SU-DHL-6 (cell line): ENCODE measurements around the gene KCNQ4.

Source experiments
- H2AFZ ChIP-seq: fragments of 200-600 bp; sonication (generic); 2 replicates; pipeline ENCODE4 v1.6.1; 2014; ENCODE audit warnings: low read depth, mild to moderate bottlenecking, moderate library complexity, mixed read lengths, antibody characterized with exemption, low read length; ENCODE audit not compliant: severe bottlenecking
- H3F3A ChIP-seq: fragments of 200-600 bp; shearing (Covaris generic); 2 replicates; pipeline ENCODE4 v1.6.0; 2016; ENCODE audit warnings: antibody characterized with exemption, mild to moderate bottlenecking; ENCODE audit not compliant: insufficient read depth
- H3K27ac ChIP-seq: fragments of 200-600 bp; sonication (generic); 2 replicates; pipeline ENCODE4 v1.5.1; 2016; ENCODE audit warnings: low read depth, mild to moderate bottlenecking, low read length, moderate library complexity, mixed read lengths
- H3K27me3 ChIP-seq: fragments of 200-600 bp; sonication (generic), shearing (Covaris generic); 2 replicates; pipeline ENCODE4 v1.6.0; 2014; ENCODE audit warnings: mild to moderate bottlenecking, low read length
- H3K36me3 ChIP-seq: fragments of 200-600 bp; sonication (generic); 2 replicates; pipeline ENCODE4 v1.6.1; 2014; ENCODE audit warnings: mild to moderate bottlenecking, low read length, mixed read lengths
- H3K4me2 ChIP-seq: fragments of 300-600, 200-600 bp; shearing (Covaris generic), sonication (generic); 2 replicates; pipeline ENCODE4 v1.6.0; 2014; ENCODE audit warnings: low read length, low read depth, mild to moderate bottlenecking; ENCODE audit not compliant: poor library complexity, severe bottlenecking
- H3K4me3 ChIP-seq: fragments of 200-600 bp; sonication (generic); 2 replicates; pipeline ENCODE4 v1.5.1; 2014; ENCODE audit warnings: antibody characterized with exemption, low read length, mild to moderate bottlenecking, mixed read lengths; ENCODE audit not compliant: insufficient read depth, poor library complexity, severe bottlenecking
- H3K79me2 ChIP-seq: fragments of 200-600 bp; sonication (generic); 2 replicates; pipeline ENCODE4 v1.6.1; 2014; ENCODE audit warnings: mild to moderate bottlenecking, low read length, moderate library complexity; ENCODE audit not compliant: insufficient read depth
- H3K9ac ChIP-seq: fragments of 200-600 bp; sonication (generic); 2 replicates; pipeline ENCODE4 v1.7.0; 2014; ENCODE audit warnings: mild to moderate bottlenecking, low read length
- H3K9me2 ChIP-seq: fragments of 200-600 bp; sonication (generic); replicated peaks from 2 replicates; pipeline ENCODE4 v1.6.1; 2014; ENCODE audit warnings: low read length; ENCODE audit not compliant: insufficient read depth
- H3K9me3 ChIP-seq: fragments of 200-600 bp; sonication (generic); 2 replicates; pipeline ENCODE4 v1.6.1; 2014; ENCODE audit warnings: low read length, mixed read lengths; ENCODE audit not compliant: insufficient read depth
- H4K20me1 ChIP-seq: fragments of 200-600 bp; sonication (generic); 2 replicates; pipeline ENCODE4 v1.6.1; 2014; ENCODE audit warnings: low read depth, mild to moderate bottlenecking, antibody characterized with exemption, low read length, moderate library complexity, mixed read lengths
- EZH2phosphoT487 ChIP-seq: fragments of 200-600 bp; sonication (generic), shearing (Covaris generic); conservative IDR thresholded peaks from 2 replicates; pipeline ENCODE4 v1.6.1; 2018; ENCODE audit warnings: mild to moderate bottlenecking, antibody characterized with exemption, low read length, moderate library complexity, mixed read lengths
- TF ChIP-seq, protein P1 (sequence below): fragments of 200-600 bp; sonication (generic); IDR thresholded peaks from one replicate; pipeline ENCODE4 v1.5.1; 2017; ENCODE audit warnings: antibody characterized with exemption, mild to moderate bottlenecking, low read length, moderate library complexity; ENCODE audit not compliant: insufficient read depth, poor library complexity, severe bottlenecking

The KCNQ4 gene

DNA sequence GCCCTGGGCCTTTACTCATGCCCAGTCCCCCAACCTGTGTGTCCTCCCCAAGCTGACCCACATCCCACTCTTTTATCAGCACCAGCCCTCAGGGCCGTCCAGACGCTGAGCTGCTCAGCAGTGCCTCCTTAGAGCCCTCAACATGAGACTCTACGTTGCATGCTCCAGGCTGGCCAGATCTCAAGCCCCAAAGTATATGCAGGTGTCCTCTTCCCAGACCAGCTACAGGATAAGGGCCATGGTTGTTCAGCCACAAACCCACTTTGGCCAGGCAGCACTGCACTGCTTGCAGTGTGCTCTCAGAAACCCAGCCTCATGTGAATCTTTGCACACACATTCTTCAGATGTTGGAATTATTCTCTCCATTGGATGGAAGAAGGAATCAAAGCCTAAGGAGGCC is 72.5 kb downstream of the KCNQ4 start:
- no peak overlapping the region for H2AFZ ChIP-seq
- H3K9me2 ChIP-seq: no peaks in the 10 kb centered on the region
- no peaks in the 10 kb centered on the region for H3K9me3 ChIP-seq
- H3K27me3 ChIP-seq: no peaks in the 10 kb centered on the region
- no peaks in the 10 kb centered on the region for H3K36me3 ChIP-seq
- no peaks in the 10 kb centered on the region for H3F3A ChIP-seq
- H3K4me3 ChIP-seq: no peak overlapping the region
- no peak overlapping the region for H3K9ac ChIP-seq
- H3K79me2 ChIP-seq: no peaks in the 10 kb centered on the region
- no peak overlapping the region for H3K27ac ChIP-seq
- H3K4me2 ChIP-seq: no peak overlapping the region
- no peaks in the 10 kb centered on the region for H4K20me1 ChIP-seq
- TF ChIP-seq, protein P1, sequence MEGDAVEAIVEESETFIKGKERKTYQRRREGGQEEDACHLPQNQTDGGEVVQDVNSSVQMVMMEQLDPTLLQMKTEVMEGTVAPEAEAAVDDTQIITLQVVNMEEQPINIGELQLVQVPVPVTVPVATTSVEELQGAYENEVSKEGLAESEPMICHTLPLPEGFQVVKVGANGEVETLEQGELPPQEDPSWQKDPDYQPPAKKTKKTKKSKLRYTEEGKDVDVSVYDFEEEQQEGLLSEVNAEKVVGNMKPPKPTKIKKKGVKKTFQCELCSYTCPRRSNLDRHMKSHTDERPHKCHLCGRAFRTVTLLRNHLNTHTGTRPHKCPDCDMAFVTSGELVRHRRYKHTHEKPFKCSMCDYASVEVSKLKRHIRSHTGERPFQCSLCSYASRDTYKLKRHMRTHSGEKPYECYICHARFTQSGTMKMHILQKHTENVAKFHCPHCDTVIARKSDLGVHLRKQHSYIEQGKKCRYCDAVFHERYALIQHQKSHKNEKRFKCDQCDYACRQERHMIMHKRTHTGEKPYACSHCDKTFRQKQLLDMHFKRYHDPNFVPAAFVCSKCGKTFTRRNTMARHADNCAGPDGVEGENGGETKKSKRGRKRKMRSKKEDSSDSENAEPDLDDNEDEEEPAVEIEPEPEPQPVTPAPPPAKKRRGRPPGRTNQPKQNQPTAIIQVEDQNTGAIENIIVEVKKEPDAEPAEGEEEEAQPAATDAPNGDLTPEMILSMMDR: no peak
- TF ChIP-seq EZH2phosphoT487: no peak

DNA sequence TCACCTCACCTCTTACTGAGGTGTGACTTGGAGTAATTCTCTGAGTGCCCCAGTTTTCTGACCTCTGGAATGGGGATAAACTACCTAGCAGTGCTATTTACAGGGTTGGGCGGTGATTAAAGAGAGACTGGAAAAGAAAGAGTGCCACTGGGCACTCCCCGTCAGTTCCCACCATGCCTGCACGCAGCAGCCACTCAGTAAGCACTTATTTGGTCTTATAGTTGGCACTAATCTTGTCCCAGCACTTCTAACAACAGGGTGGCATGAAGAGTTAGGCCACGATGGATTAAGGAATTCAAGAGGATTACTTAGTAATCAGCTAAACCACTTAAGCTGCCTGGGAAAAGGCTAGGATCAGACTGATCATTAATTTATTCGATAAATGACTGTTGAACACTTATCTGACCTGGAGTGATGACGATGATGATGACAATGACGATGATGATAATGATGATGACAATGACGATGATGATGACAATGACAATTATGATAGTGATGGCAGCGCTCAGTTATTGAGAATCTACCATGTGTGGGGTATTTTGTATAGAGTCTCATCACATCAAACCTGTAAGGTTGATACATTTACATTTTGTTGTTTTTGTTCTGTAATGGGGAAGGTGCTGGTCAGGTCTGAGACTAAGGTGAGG is 73.2 kb downstream of the KCNQ4 start:
- Histone ChIP-seq H3K9me2 (no peaks in the 10 kb centered on the region), H3K4me3 (no peak overlapping the region), H4K20me1 (no peaks in the 10 kb centered on the region), H3K27me3 (no peaks in the 10 kb centered on the region), H3K4me2 (no peak overlapping the region), H3K36me3 (no peaks in the 10 kb centered on the region), H2AFZ (no peak overlapping the region), H3K27ac (no peak overlapping the region), H3K79me2 (no peaks in the 10 kb centered on the region), H3K9me3 (no peaks in the 10 kb centered on the region), H3K9ac (no peak overlapping the region), H3F3A (no peaks in the 10 kb centered on the region)
- TF ChIP-seq, protein P1: no peak
- TF ChIP-seq EZH2phosphoT487: no peak

GRCh38 chr1:40857737-40858136 is 74.2 kb downstream of the KCNQ4 start:
- Histone ChIP-seq H3K4me3 (no peak overlapping the region), H3K79me2 (no peaks in the 10 kb centered on the region)

More at GRCh38 chr1:40857737-40858136, 74.2 kb downstream of the KCNQ4 start:
- H3K9me2 ChIP-seq: no peaks in the 10 kb centered on the region
- H3K4me2 ChIP-seq: no peak overlapping the region
- H3K9me3 ChIP-seq: no peaks in the 10 kb centered on the region
- no peaks in the 10 kb centered on the region for H3K36me3 ChIP-seq
- no peaks in the 10 kb centered on the region for H4K20me1 ChIP-seq
- H2AFZ ChIP-seq: no peak overlapping the region
- no peak for TF ChIP-seq EZH2phosphoT487
- TF ChIP-seq, protein P1: no peak
- no peaks in the 10 kb centered on the region for H3K27me3 ChIP-seq
- no peak overlapping the region for H3K9ac ChIP-seq
- no peak overlapping the region for H3K27ac ChIP-seq
- no peaks in the 10 kb centered on the region for H3F3A ChIP-seq
